Measurements from ENCODE around the gene OOSP4A. TPM values are rescaled to one million over a fixed set of nuclear protein-coding genes. Genes with fewer than 3 reads are reported as not detected.

The OOSP4A gene
- total and polyA plus RNA-seq, 2 experiments from 2014 or later = not detected

DNA sequence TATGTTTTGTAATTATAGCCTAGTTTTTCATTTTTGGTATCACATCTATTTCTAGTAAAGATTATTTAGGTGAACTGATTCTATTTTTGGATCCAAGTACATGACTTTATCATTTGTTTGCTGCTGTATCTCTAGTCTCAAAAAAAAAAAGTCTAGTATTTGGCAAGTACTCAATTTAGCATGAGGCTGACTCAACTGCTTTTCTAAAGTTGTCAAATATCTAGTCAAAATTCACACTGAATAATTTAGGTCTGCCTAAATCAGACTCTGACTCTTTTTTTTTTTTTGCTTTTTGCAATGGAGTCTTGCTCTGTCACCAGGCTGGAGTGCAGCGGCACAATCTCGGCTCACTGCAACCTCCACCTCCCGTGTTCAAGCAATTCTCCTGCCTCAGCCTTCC is 2.4 kb downstream of the OOSP4A start:
- Histone ChIP-seq H2AFZ (no peak overlapping the region), H3K9me2 (ENCODE audit: insufficient read depth) (no peaks in the 10 kb centered on the region), H3F3A (ENCODE audit: insufficient read depth) (no peaks in the 10 kb centered on the region), H3K4me1 (ENCODE audit: insufficient read depth) (no peaks in the 10 kb centered on the region), H3K79me2 (ENCODE audit: insufficient read depth) (no peaks in the 10 kb centered on the region), H4K20me1 (ENCODE audit: insufficient read depth) (no peaks in the 10 kb centered on the region), H3K36me3 (ENCODE audit: low read depth) (no peaks in the 10 kb centered on the region), H3K4me3 (no peak overlapping the region), H3K9me3 (ENCODE audit: low read depth) (no peaks in the 10 kb centered on the region), H3K4me2 (ENCODE audit: unreplicated experiment) (no peak overlapping the region), H3K9ac (no peak overlapping the region), H3K27me3 (replicated peaks; ENCODE audit: insufficient read depth) (no peaks in the 10 kb centered on the region), H3K27ac (no peak overlapping the region)
- WGBS, 2 experiments (ENCODE audit: low coverage in 1 of 2, low lambda C conversion rate in 2 of 2, missing lambda C conversion rate in 2 of 2) = 28 to 35% methylated on average over 3 of the region's 3 CpGs
- TF ChIP-seq EZH2phosphoT487 (IDR thresholded peaks at IDR 0.05; ENCODE audit: insufficient read depth, low read depth) (no peak), EZH2 (IDR thresholded peaks at IDR 0.05; ENCODE audit: insufficient read depth, poor library complexity, severe bottlenecking) (no peak)
- in situ Hi-C loops (cut with MboI) = no loop called here
- no peak for DNase-seq

DNA sequence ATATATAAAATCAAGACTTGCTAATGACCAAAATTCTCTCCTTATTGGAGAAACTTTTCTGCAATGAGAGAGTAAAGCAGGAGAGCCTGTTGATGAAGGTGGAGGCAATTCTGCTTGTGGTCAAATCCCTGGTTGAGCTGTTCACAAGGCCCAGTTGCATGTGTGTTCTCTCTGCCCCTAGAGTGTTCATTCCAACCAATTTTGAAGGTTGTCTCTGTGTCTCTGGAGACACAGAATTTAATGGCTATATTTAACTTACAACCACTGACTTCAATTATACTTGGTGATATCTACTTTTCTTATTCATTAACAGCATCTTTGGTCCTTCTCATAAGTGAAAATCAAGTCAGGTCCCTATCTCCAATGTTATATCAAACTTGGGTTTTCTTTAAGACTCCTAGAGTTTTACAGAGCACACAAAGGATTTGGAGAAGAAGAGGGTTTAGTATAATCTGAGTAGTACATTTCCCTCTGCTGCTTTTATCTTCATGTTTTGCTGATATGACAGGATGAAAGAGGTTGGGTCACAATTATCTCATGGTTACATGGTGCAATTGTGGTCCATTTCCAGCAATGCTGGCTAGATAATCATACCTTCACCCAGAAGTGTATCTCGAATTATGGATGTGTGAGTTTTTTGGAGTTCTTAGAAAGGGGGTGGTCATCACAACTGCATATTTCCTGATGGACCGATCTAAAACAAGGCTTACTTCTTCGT is 4.0 kb downstream of the OOSP4A start:
- no peaks in the 10 kb centered on the region for H4K20me1 ChIP-seq (ENCODE audit: insufficient read depth)
- TF ChIP-seq EZH2 (IDR thresholded peaks at IDR 0.05; ENCODE audit: insufficient read depth, poor library complexity, severe bottlenecking) = no peak
- TF ChIP-seq EZH2phosphoT487 (IDR thresholded peaks at IDR 0.05; ENCODE audit: insufficient read depth, low read depth) = no peak
- H3K9me3 ChIP-seq (ENCODE audit: low read depth) = no peaks in the 10 kb centered on the region
- H2AFZ ChIP-seq = no peak overlapping the region
- no peaks in the 10 kb centered on the region for H3K4me1 ChIP-seq (ENCODE audit: insufficient read depth)
- H3K4me2 ChIP-seq (ENCODE audit: unreplicated experiment) = no peak overlapping the region
- no peaks in the 10 kb centered on the region for H3K79me2 ChIP-seq (ENCODE audit: insufficient read depth)
- no peaks in the 10 kb centered on the region for H3K36me3 ChIP-seq (ENCODE audit: low read depth)
- H3F3A ChIP-seq (ENCODE audit: insufficient read depth) = no peaks in the 10 kb centered on the region
- H3K9me2 ChIP-seq (ENCODE audit: insufficient read depth) = no peaks in the 10 kb centered on the region
- no peak for DNase-seq
- no peak overlapping the region for H3K4me3 ChIP-seq
- H3K27ac ChIP-seq = no peak overlapping the region
- no peak overlapping the region for H3K9ac ChIP-seq
- in situ Hi-C loops (cut with MboI) = no loop called here
- H3K27me3 ChIP-seq (replicated peaks; ENCODE audit: insufficient read depth) = no peaks in the 10 kb centered on the region
- 11 to 17% methylated on average over 3 of the region's 3 CpGs for WGBS, 2 experiments (ENCODE audit: low coverage in 1 of 2, low lambda C conversion rate in 2 of 2, missing lambda C conversion rate in 2 of 2)

DNA sequence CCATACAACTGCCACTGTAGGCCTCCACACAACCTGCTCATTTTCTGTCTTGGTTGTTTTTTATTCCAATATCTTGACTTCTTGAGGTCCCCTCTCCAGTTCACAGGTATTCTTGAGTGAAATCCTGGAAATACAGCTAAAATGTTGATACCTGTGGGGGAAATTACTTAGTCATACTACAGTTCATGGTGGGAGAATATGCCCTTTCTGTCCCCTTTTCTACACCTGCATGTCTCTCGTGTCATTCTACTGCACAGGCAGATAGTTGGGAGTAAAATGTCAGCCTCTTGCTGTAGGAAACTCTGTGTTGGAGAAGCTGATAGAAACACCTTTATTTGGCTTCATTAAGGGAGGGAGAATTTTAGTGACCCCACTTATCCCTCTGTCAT is 4.6 kb downstream of the OOSP4A start:
- DNase-seq = no peak
- H3K4me3 ChIP-seq = no peak overlapping the region
- H4K20me1 ChIP-seq (ENCODE audit: insufficient read depth) = no peaks in the 10 kb centered on the region
- in situ Hi-C loops (cut with MboI) = no loop called here
- no peaks in the 10 kb centered on the region for H3K27me3 ChIP-seq (replicated peaks; ENCODE audit: insufficient read depth)
- no peak overlapping the region for H2AFZ ChIP-seq
- no peaks in the 10 kb centered on the region for H3K4me1 ChIP-seq (ENCODE audit: insufficient read depth)
- H3K4me2 ChIP-seq (ENCODE audit: unreplicated experiment) = no peak overlapping the region
- no peaks in the 10 kb centered on the region for H3K36me3 ChIP-seq (ENCODE audit: low read depth)
- no peaks in the 10 kb centered on the region for H3K9me3 ChIP-seq (ENCODE audit: low read depth)
- H3K9ac ChIP-seq = no peak overlapping the region
- H3K79me2 ChIP-seq (ENCODE audit: insufficient read depth) = no peaks in the 10 kb centered on the region
- 3 to 5% methylated on average over 1 of the region's 1 CpG for WGBS, 2 experiments (ENCODE audit: low coverage in 1 of 2, low lambda C conversion rate in 2 of 2, missing lambda C conversion rate in 2 of 2)
- TF ChIP-seq EZH2phosphoT487 (IDR thresholded peaks at IDR 0.05; ENCODE audit: insufficient read depth, low read depth) = no peak
- TF ChIP-seq EZH2 (IDR thresholded peaks at IDR 0.05; ENCODE audit: insufficient read depth, poor library complexity, severe bottlenecking) = no peak
- H3F3A ChIP-seq (ENCODE audit: insufficient read depth) = no peaks in the 10 kb centered on the region
- no peaks in the 10 kb centered on the region for H3K9me2 ChIP-seq (ENCODE audit: insufficient read depth)
- no peak overlapping the region for H3K27ac ChIP-seq

DNA sequence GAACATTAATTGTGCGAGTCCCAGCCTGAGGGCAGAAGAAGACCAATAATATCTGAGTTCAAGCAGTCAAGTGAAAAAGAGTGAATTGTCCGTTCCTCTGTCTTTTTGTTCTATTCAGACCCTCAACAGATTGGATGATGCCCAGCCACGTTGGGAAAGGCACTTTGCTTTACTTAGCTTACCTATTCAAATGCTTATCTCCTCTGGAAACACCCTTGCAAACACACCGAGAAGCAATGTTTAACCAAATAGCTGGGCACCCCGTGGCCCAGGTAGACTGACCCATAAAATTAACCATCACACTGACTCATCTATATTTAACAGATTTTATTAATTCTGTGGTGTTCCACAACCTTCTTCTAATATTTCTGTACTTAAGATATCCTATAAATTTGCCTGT is 9.3 kb downstream of the OOSP4A start:
- Histone ChIP-seq H3K27me3 (replicated peaks; ENCODE audit: insufficient read depth) (no peaks in the 10 kb centered on the region), H3K36me3 (ENCODE audit: low read depth) (no peaks in the 10 kb centered on the region), H3K4me3 (no peak overlapping the region), H3K79me2 (ENCODE audit: insufficient read depth) (no peaks in the 10 kb centered on the region), H2AFZ (no peak overlapping the region), H3K9me3 (ENCODE audit: low read depth) (no peaks in the 10 kb centered on the region), H3K27ac (no peak overlapping the region), H3K9me2 (ENCODE audit: insufficient read depth) (no peaks in the 10 kb centered on the region), H3K9ac (no peak overlapping the region), H4K20me1 (ENCODE audit: insufficient read depth) (no peaks in the 10 kb centered on the region), H3K4me1 (ENCODE audit: insufficient read depth) (no peaks in the 10 kb centered on the region), H3F3A (ENCODE audit: insufficient read depth) (no peaks in the 10 kb centered on the region), H3K4me2 (ENCODE audit: unreplicated experiment) (no peak overlapping the region)
- DNase-seq = no peak
- TF ChIP-seq EZH2phosphoT487 (IDR thresholded peaks at IDR 0.05; ENCODE audit: insufficient read depth, low read depth) = no peak
- TF ChIP-seq EZH2 (IDR thresholded peaks at IDR 0.05; ENCODE audit: insufficient read depth, poor library complexity, severe bottlenecking) = no peak
- in situ Hi-C loops (cut with MboI) = no loop called here
- 14 to 16% methylated on average over 5 of the region's 5 CpGs for WGBS, 2 experiments (ENCODE audit: low coverage in 1 of 2, low lambda C conversion rate in 2 of 2, missing lambda C conversion rate in 2 of 2)
